GM12873 (cell line): Measurements from ENCODE around the gene PLOD1.

ENCODE experiments used
- TF ChIP-seq, protein P1 (sequence below): IDR thresholded peaks from 2 replicates; pipeline ENCODE4 v1.5.1; 2012; ENCODE audit warnings: low read depth, mild to moderate bottlenecking, moderate library complexity, low read length, control low read depth; ENCODE audit not compliant: insufficient read depth; ENCODE audit errors: missing control alignments

Gene PLOD1

DNA sequence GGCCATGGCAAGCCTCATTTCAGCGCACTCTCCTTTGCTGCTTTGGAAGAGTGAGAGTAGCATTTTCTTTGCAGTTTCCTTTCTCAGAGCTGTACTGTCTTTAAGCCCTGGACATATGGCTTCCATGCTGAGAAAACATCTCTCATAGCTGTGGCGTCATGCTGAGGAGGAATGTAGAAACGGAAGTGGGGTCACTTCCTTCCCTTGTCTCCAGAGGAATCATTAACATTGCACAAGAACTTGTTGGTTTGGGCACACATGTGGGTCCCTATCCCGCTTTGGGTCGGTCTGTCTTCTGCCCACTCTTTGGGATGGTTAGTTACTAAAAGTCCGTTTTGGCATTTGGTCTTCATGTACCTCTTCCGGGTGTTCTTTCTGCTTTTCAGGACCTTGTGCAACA is 51.3 kb downstream of the PLOD1 start:
- TF ChIP-seq, protein P1, sequence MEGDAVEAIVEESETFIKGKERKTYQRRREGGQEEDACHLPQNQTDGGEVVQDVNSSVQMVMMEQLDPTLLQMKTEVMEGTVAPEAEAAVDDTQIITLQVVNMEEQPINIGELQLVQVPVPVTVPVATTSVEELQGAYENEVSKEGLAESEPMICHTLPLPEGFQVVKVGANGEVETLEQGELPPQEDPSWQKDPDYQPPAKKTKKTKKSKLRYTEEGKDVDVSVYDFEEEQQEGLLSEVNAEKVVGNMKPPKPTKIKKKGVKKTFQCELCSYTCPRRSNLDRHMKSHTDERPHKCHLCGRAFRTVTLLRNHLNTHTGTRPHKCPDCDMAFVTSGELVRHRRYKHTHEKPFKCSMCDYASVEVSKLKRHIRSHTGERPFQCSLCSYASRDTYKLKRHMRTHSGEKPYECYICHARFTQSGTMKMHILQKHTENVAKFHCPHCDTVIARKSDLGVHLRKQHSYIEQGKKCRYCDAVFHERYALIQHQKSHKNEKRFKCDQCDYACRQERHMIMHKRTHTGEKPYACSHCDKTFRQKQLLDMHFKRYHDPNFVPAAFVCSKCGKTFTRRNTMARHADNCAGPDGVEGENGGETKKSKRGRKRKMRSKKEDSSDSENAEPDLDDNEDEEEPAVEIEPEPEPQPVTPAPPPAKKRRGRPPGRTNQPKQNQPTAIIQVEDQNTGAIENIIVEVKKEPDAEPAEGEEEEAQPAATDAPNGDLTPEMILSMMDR: no peak

DNA sequence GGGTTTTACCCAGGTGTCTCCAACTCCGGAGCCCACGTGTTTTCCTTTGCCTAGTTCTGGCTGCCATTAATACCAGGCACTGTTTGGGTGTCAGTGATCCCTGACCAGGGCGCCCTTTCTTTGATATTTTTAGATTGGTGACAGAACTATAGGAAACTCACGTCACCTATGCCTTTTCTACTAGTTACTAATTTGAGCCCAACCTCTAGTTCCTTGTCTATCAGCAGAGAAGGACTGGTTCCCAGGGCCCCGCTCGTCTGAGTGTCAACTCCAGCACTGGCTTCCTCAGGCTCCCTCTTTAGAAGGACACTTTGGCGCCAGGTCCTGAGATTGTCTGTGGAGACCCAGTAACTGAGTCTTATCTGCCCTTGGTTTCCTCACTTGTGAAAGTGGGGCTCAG is 55.2 kb downstream of the PLOD1 start:
- TF ChIP-seq, protein P1: no peak

DNA sequence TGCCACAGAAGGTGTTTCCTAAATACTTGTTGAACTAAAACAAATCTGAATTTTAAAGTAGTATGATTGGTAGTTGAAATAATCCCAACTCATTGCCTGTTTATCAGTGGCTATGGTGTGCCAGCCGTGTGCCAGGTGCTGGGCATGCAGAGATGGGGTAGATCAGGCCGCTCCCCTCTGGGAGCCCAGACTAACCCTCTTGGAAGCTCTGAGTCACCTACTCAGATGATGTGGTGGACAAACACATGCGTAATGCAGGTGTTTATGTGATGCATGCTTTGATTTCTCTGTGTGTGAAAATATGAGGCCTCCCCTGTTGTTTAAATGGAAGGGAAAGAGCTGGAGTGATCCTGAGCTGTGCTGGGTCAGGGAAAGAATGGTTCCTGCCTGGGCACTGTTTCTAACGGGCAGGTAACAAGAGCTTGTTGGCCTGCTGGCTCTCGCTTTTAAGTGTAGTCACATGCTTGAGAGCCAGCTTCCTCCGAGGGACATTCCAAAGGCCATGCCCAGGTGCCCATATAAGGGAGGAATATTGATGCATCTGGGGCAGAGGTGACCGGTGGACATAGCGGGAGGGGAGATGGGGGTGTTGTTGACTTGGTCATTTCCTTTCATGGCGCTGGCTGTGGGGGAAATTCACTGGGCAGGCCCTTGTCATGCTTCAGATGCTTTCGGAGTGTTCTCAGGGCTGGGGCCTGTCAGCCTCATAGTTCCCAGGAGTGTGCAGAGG is 56.0 kb downstream of the PLOD1 start:
- TF ChIP-seq, protein P1: no peak

DNA sequence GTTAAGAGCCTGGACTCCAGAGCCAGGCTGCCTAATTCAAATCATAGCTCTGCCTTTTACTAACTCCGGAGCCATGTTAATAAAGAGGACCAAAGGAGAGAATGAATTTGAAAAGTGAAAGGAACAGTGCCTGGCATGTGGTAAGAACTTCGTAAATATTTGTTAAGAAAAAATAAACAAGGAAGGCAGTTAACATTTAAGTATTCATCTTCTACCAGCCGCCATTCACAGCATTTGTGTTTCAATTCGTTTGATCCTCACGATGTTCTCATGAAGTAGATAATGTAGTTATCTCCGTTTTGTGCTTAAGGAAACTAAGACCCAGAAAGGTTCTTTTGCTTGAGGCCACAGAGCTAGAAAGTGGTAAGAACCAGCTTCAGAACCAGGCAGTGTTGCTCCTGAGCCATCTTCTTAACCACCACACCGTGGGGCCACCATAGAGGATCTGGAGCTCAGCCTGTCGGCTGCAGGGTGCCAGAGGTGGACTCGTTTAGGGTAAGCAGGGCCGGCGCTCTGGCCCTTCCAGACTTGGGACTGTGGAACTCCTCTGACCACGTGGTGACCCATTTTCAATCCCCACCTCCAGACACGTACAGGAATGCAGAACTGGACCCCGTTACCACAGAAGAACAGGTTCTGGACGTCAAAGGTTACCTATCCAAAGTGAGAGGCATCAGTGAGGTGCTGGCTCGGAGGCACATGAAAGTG is 57.6 kb downstream of the PLOD1 start:
- TF ChIP-seq, protein P1: no peak

DNA sequence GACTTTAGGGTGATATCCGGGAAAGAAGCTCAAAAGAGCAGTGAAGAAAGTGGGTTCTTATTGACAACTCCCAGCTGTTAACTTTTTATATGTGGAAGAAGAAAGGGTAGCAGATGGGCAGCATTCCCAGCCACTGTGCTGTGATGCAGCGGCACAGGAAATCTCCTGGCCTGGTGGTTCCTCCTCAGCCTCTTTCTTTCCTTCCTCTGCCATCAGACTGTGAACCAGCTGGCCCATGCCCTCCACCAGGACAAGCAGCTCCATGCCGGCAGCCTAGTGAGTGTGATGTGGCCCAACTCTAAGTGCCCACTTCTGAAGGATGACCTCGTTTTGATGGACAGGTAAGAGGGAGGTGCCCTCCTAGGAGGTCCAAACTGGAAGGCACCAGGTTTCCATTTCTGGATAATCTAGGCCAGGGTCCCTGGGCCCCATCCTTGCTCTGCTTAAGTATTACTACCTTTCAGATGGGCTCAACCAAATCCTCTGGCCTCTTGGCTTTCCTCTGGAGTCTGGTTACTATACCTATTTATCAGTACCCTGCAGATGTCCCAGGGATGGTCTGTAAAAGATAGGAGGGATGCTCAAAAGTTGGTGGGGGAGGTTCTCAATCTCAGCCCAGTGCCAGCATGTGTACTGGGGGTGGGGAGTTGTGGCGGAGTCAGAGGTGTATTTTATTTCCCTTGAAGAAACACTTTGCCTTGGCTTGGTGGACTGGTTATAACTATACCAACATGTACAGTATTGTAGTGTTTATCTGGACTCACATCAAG is 62.7 kb downstream of the PLOD1 start:
- TF ChIP-seq, protein P1: no peak

DNA sequence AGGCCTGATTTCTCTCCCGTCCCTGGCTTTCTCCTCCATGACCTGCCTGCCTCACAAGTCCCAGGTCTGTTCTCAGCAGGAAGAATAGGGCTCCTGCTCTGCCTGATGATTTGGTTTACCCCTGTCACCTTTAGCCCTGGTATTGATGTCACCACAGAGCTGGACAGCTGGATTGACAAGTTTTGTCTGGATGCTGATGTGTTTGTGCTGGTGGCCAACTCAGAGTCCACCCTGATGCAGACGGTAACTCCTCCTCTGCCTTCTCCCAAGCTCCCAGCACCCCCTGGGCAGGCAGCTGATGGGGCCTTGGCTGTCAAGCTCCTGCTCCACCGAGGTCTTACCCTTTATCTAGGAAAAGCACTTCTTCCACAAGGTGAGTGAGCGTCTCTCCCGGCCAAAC is 64.1 kb downstream of the PLOD1 start:
- TF ChIP-seq, protein P1: no peak

DNA sequence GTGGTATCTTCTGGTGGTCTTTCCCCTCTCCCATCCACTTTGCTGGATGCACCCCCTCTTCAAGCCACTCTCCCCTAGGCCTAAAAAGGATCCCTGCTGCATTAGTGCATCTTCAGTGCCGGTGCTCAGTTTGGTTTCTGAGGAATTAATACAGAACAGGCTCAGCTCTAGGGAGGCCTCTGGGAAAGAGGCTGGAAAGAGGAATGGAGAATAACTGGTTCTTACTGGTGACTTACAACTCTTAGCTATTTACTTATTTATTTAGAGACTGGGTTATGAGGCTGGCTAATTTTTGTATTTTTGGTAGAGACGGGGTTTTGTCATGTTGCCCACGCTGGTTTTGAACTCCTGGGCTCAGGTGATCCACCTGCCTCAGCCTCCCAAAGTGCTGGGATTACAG is 64.7 kb downstream of the PLOD1 start:
- TF ChIP-seq, protein P1: no peak
